Left cardiac atrium (tissue), 4 donors: ENCODE results near the gene OR10H5. TPM values are rescaled to one million over a fixed set of nuclear protein-coding genes. Genes with fewer than 3 reads are reported as not detected.
A peak's percentile ranks its signal among the peaks of the same experiment; 100 is the strongest.
"Not testable (repeated sequence)": the region's sequence is repeated elsewhere in the genome, so short reads cannot be mapped to it uniquely, and the experiment has no call there.

Experiments
- ATAC-seq, 2 donors: fragments of 200-7000 bp; cut with Tn5 transposase; one replicate each; pipeline ENCODE4 v1.9.1; 2020; ENCODE audit warnings: mild to moderate bottlenecking in 2 of 2, moderate library complexity in 2 of 2
- DNase-seq: peaks from one replicate; pipeline ENCODE4 v3.0.0-alpha.2; 2020
- intact Hi-C, 2 donors: fragments of 100-400 bp; cut with DNase I; formaldehyde crosslinking; loops; one replicate each; pipeline versions ENCODE4 v1.14.1 to v1.15.1; 2022 to 2023
- long read RNA-seq: library from polyadenylated mRNA; unstranded; transcript quantifications from one replicate; pipeline ENCODE4 v2.0.0, GENCODE V29; 2021
- total RNA-seq, 2 donors: library from RNA; stranded (reverse); fragmentation: NEBNext Ultra II Directional; extraction: Animal tissue kit (Norgen Biotek cat#: 25700); gene quantifications; one replicate each; pipeline ENCODE4 v1.2.1, GENCODE V29; 2021
- donor health status: DM: no; HTN: yes; CAD: no.
- donor health status: DM: no; HTN: yes; CAD: no; lungs with severe emphysema.
- donor health status: DM: yes; HTN: yes; CAD: no.
- donor health status: Dilated cardiomyopathy.

The OR10H5 gene, protein sequence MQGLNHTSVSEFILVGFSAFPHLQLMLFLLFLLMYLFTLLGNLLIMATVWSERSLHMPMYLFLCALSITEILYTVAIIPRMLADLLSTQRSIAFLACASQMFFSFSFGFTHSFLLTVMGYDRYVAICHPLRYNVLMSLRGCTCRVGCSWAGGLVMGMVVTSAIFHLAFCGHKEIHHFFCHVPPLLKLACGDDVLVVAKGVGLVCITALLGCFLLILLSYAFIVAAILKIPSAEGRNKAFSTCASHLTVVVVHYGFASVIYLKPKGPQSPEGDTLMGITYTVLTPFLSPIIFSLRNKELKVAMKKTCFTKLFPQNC
- total RNA-seq, result not detected
- long read RNA-seq, result 0 reads

DNA sequence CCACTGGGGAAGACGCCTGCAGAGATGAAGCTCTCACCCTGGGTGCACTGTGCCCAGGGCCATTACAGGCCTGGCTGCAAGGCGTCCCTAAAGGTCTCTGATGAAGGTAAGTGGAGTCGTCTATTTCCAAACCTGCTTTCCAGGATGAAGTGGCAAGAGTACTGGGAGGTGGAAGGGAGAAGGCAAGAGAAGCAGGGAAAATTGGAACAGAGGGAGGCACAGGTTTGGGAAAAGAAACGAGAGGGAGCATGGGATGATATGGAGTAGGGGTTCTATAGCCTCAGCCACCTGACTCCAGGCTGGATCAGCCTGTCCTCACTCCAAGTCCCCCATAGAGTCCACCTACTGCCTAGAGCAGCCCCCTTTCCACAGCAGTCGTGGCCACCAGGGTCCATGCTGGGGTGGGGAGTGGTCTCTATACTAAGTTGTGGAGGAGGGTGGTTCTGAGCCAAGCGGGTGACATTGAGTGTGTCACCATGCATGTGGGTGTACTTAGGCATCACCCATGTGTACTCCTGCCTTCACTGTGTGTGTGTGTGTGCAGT is at the start of gene OR10H5:
Gene OR10H5, plus strand, starts transcription at position 51 of the 545 bp plus-strand sequence. CDS start 6,388 bp downstream, outside the sequence.
- intact Hi-C loops, result no loop called here
- DNase-seq, result no peak
- no peak for ATAC-seq

DNA sequence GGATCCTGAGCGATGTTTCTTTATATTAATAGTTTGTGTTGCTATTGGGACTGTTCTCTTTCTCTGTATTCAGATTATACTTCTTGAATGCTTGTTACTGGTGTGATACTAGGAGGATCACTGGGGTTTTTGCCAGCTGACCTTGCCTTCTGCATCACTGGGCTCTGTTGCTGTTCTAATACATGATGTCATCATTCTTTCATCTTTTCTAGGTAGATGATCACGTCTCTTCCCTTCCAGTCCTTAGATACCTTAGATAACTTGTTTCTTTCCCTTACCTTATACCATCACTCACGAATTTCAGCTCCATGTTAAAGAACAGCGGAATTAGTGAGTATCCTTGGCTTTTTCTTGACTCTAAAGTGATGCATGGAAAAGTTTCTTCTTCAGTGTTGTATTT is 49.7 kb upstream of the OR10H5 start, which contains the start of gene OR10H3:
Gene OR10H3, plus strand, starts transcription at position 264 of the 400 bp plus-strand sequence. CDS start 3,408 bp downstream, outside the sequence.
- ATAC-seq (no peak), DNase-seq (no peak)
- intact Hi-C loops, result no loop called here

DNA sequence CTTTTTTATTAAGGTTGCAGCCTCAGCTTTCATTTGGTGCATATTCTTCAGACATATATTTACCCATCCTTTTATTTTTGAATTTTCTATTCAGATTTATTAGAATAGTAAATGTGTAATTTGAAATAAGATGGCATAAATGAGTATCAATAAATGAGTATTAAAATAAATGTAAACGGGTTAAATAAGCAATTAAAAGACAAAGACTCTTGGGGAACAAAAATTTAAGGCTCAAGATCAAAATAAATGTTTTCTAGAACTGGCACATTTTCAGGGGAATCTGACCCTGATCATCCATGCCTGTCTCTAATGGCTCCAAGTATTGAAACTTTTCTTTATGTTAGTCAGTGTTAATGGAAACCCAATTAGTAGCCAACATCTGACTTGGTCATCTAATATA is 46.7 kb upstream of the OR10H5 start:
- DNase-seq (no peak), ATAC-seq (no peak)
- intact Hi-C loops, result no loop called here

- intact Hi-C loops, result no loop called here
- ATAC-seq (no peak), DNase-seq (no peak)
These were observed 39.2 kb upstream of the OR10H5 start for GRCh38 chr19:15748239-15748638.

DNA sequence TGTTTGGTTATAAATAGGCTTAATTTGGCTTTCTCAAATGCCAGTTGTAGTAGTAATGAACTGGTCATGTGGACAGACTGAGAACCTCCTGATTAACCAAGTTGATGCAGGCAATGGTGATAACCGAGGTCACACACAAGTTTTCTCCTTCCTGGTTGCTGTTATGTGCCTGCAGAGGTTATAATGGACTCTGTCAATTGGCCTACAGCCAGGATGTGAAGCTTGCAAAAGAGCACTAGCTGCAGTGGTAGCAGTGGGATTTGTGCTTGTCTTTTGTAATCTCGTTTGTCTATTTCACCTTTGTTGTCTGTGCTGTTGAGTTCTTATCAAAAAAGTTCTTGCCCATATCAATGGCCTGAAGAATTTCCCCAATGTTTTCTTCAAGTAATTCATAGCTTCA is 29.1 kb upstream of the OR10H5 start:
- DNase-seq, result no peak
- intact Hi-C loops, result no loop called here
- ATAC-seq, result no peak

DNA sequence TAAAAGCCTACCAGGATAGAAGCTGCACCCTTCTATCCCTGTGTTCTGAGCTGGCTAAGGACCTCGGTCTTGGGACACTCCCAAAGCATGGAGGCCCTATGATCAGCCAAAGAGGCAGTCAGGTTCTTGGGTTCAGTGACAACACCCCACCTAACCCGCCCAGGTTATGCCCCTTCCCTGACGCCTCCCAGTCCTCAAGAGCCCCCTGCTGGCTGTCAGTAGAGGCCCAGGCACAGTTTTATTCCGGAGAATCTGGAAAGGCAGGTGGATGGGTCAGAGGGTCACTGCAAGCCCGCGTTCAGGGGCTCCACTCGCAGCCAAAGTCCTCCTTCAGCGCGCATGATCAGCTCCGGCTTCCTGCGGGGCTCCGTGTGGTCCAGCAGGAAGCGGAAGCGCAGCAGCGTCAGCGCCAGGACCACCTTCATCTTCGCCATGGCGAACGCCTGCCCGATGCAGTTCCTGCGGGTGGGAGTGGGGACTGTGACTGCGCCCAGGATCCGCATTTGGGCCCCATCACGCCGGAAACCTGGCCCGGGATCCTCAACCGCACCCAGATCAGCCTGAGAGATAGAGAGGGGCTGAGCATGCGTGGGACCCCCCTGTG is 27.4 kb upstream of the OR10H5 start:
- DNase-seq (no peak), ATAC-seq (no peak)
- intact Hi-C loops, result no loop called here

GRCh38 chr19:15769586-15769985 is 17.9 kb upstream of the OR10H5 start:
- intact Hi-C loops, result no loop called here
- ATAC-seq (no peak), DNase-seq (no peak)

DNA sequence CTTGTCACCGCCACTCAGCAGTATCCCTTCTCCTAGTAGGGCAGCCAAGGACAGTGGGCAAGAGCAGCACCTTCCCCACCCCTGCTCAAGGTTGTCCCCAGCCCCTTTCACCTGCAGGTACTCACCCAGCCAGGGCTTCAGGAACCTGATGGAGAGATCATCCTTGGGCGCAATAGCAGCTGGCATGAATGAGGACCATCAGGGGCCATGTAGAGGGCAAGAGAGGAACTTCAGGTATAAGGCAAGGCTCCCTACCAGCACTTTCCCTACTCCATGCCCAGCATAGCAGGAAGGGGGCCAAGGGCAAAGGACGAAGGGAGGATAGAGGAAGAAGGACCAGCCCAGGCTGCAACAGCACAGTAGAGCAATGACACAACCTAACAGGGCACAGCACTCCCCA is 13.3 kb upstream of the OR10H5 start:
- ATAC-seq, DNase-seq, intact Hi-C loops: not testable (repeated sequence)

DNA sequence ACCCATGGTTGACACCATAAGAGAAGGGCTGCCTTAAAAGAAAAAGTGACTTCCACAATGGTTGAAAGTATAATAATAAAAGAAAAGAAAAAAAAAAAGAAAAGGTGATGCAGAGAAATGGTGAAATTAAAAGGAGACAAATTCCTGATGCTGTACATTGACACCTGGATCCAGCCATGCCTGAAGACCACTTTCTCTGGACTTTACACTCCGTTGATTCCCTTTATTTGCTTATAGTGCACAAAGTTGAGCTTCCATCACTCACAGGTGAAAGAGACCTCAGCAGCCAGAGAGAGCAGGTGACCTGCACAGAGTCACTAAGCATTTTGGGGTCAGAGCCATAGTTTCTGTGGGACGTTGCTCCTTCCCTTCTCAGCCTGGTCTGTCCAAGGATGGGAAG is 12.2 kb upstream of the OR10H5 start:
- intact Hi-C loops, result no loop called here
- ATAC-seq (no peak), DNase-seq (no peak)

DNA sequence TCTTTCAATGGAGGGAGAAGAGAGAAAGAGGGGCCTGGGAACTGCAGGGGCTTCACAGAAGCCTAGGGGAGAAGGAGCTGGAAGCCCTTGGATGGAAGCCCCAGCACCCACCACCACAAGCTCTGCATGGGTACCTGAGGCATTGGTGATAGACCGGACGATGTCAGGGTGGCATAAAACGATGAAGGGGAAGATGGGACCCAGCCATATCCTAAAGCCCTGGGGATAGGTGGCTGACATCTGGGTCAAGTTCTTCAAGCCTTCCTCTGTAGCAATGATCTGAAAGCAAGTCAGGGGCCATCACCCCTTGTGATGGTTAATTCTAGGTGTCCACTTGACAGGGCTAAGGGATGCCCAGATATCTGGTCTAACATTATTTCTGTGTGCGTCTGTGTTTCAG is 11.2 kb upstream of the OR10H5 start:
- DNase-seq, result no peak
- intact Hi-C loops, result no loop called here
- ATAC-seq, result no peak

GRCh38 chr19:15776991-15777970 is 10.2 kb upstream of the OR10H5 start:
- ATAC-seq (no peak), DNase-seq (no peak)
- intact Hi-C loops, result no loop called here

- DNase-seq (peak; percentile 83), ATAC-seq (peak; percentile 92 to 94)
- intact Hi-C loops, result no loop called here
These were observed 7.5 kb upstream of the OR10H5 start for GRCh38 chr19:15779756-15780476.

DNA sequence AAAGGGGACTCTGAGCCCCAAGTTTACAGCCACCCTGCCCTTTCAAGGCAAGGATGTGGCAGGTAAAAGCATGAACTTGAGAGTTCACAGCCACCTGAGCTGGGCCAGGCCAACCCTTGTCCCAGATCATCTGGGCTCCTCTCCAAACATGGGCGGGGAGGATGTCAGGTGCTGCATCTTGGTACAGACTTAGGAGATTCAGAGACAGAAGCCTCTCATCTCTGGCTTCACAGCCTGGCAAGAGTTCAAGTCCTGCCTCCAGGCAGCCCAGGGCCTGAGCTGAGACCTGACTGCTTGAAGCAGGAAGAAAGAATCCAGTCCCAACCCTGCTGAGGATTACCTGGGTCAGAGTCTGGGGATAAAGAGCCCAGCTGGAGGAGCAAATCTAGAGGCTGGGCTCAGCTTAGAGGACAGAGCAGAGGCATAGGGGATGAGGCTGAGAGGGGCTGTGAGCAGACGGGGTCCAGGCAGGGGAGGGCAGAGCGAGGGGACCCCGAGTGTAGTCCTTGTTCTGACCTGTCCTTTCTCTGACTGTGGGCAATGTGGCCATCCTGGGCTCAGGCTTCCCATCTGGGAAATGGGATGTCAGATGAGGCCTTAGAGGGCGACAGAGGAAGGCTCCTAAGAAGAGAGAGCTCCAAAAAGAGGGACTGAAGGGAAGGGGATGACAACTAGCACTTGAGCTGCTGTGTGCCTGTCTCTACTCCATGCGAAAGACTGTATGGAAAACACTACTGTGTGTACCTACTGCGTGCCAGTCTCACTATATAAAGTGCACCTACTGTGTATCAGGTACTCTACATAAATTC is 6.6 kb upstream of the OR10H5 start:
- DNase-seq, result no peak
- ATAC-seq, result peak in 1 of 2 donors; percentile 27
- intact Hi-C loops, result no loop called here

- no peak for ATAC-seq
- intact Hi-C loops, result no loop called here
These were observed 5.8 kb upstream of the OR10H5 start for GRCh38 chr19:15781661-15782060.

GRCh38 chr19:15782211-15782610 is 5.2 kb upstream of the OR10H5 start:
- no peak for ATAC-seq
- intact Hi-C loops, result no loop called here
- DNase-seq, result no peak

More at GRCh38 chr19:15781661-15782060, 5.8 kb upstream of the OR10H5 start:
- no peak for DNase-seq

GRCh38 chr19:15782896-15783295 is 4.6 kb upstream of the OR10H5 start:
- intact Hi-C loops, DNase-seq, ATAC-seq: not testable (repeated sequence)

- intact Hi-C loops, result no loop called here
- ATAC-seq (no peak), DNase-seq (no peak)
These were observed 1.3 kb downstream of the OR10H5 start for GRCh38 chr19:15788594-15789270.
